Stimulated activated CD4-positive, alpha-beta T cell treated with anti-CD3 and anti-CD28 coated beads, Interleukin-4, amount 100 ng/mL, for 1 hour (primary cell): ENCODE measurements around the gene COMT.
A peak's percentile ranks its signal among the peaks of the same experiment; 100 is the strongest.
"Not testable (repeated sequence)": the region's sequence is repeated elsewhere in the genome, so short reads cannot be mapped to it uniquely, and the experiment has no call there.

Experiments
- DNase-seq: peaks from one replicate; pipeline ENCODE4 v3.0.0-alpha.2; 2020

Gene COMT

GRCh38 chr22:19941365-19942082 lies at the start of gene COMT, which contains the start of gene TXNRD2:
Gene COMT (plus strand): TSS chr22:19941772. CDS start chr22:19962527, 20,755 bp downstream.
Gene TXNRD2 (minus strand): TSS chr22:19941818. CDS start chr22:19941803, 15 bp downstream.
- DNase-seq: peak; percentile 75

GRCh38 chr22:19892257-19892879 lies 49.2 kb upstream of the COMT start:
- peak; percentile 70 for DNase-seq

GRCh38 chr22:19892925-19893324 lies 48.6 kb upstream of the COMT start:
- DNase-seq: no peak

GRCh38 chr22:19893363-19893762 lies 48.2 kb upstream of the COMT start:
- no peak for DNase-seq

GRCh38 chr22:19895160-19895849 lies 46.3 kb upstream of the COMT start:
- no peak for DNase-seq

GRCh38 chr22:19896665-19897355 lies 44.8 kb upstream of the COMT start:
- DNase-seq: peak; percentile 32

GRCh38 chr22:19897726-19898125 lies 43.8 kb upstream of the COMT start:
- no peak for DNase-seq

- DNase-seq: no peak
Measured at GRCh38 chr22:19898145-19898544, 43.4 kb upstream of the COMT start.

- DNase-seq: no peak
Measured at GRCh38 chr22:19898831-19899567, 42.6 kb upstream of the COMT start.

- DNase-seq: no peak
Measured at GRCh38 chr22:19900707-19901436, 40.7 kb upstream of the COMT start.

GRCh38 chr22:19901577-19902244 lies 39.9 kb upstream of the COMT start:
- DNase-seq: no peak

GRCh38 chr22:19902245-19902715 lies 39.3 kb upstream of the COMT start:
- no peak for DNase-seq

GRCh38 chr22:19903031-19903430 lies 38.5 kb upstream of the COMT start:
- DNase-seq: no peak

- no peak for DNase-seq
Measured at GRCh38 chr22:19903513-19903912, 38.1 kb upstream of the COMT start.

- no peak for DNase-seq
Measured at GRCh38 chr22:19904174-19904856, 37.3 kb upstream of the COMT start.

GRCh38 chr22:19904935-19905334 lies 36.6 kb upstream of the COMT start:
- DNase-seq: no peak

GRCh38 chr22:19905347-19906276 lies 36.0 kb upstream of the COMT start:
- DNase-seq: no peak

- DNase-seq: not testable (repeated sequence)
Measured at GRCh38 chr22:19906864-19907263, 34.7 kb upstream of the COMT start.

- DNase-seq: not testable (repeated sequence)
Measured at GRCh38 chr22:19907902-19908301, 33.7 kb upstream of the COMT start.
